SJSA1 (cell line): ENCODE data around the gene CLIC4. TPM values are rescaled to one million over a fixed set of nuclear protein-coding genes. Genes with fewer than 3 reads are reported as not detected.
"Not testable (repeated sequence)": the region's sequence is repeated elsewhere in the genome, so short reads cannot be mapped to it uniquely, and the experiment has no call there.

ENCODE experiments used
- DNase-seq, 2 experiments: peaks; one replicate each; pipeline ENCODE4 v3.0.0-alpha.2; 2015 to 2020; ENCODE audit warnings: low spot score in 2 of 2, low read depth in 1 of 2
- H3K27ac ChIP-seq: fragments of 250-450 bp; sonication (Bioruptor Pico); 2 replicates; pipeline ENCODE4 v1.5.1; 2020; ENCODE audit warnings: mild to moderate bottlenecking, moderate library complexity
- H3K27me3 ChIP-seq: fragments of 250-450 bp; sonication (Bioruptor Pico); replicated peaks from 2 replicates; pipeline ENCODE4 v1.5.1; 2020; ENCODE audit warnings: mild to moderate bottlenecking, moderate library complexity
- H3K36me3 ChIP-seq: fragments of 250-450 bp; sonication (Bioruptor Pico); 2 replicates; pipeline ENCODE4 v1.5.1; 2020; ENCODE audit warnings: mild to moderate bottlenecking
- H3K4me1 ChIP-seq: fragments of 250-450 bp; sonication (Bioruptor Pico); replicated peaks from 2 replicates; pipeline ENCODE4 v1.6.1; 2021; ENCODE audit warnings: mild to moderate bottlenecking
- H3K4me3 ChIP-seq: fragments of 250-450 bp; sonication (Bioruptor Pico); 2 replicates; pipeline ENCODE4 v1.5.1; 2020; ENCODE audit warnings: mild to moderate bottlenecking
- H3K9me3 ChIP-seq: fragments of 250-450 bp; sonication (Bioruptor Pico); replicated peaks from 2 replicates; pipeline ENCODE4 v1.5.1; 2020; ENCODE audit warnings: mild to moderate bottlenecking
- total RNA-seq: library from RNA; depleted of rRNA; stranded (reverse); fragments of >200 nt; shearing (Covaris generic); gene quantifications from 2 replicates; pipeline ENCODE4 v1.2.3, GENCODE V29; 2014

The CLIC4 gene
- total RNA-seq, 1 experiment from 2014 or later = 457 TPM

GRCh38 chr1:24764848-24765247 lies 19.6 kb downstream of the CLIC4 start:
- Histone ChIP-seq H3K4me3 (no peak overlapping the region), H3K27me3 (no peaks in the 10 kb centered on the region), H3K27ac (0 out of 2 replicates have a peak overlapping the region, but pooled peaks have one; percentile 1), H3K36me3 (peaks cover 26% of the 10 kb centered on the region), H3K4me1 (peaks cover 42% of the 10 kb centered on the region), H3K9me3 (no peaks in the 10 kb centered on the region)
- no peak for DNase-seq

- Histone ChIP-seq H3K27ac (0 out of 2 replicates have a peak overlapping the region, but pooled peaks have one; percentile 1), H3K4me3 (no peak overlapping the region), H3K27me3 (no peaks in the 10 kb centered on the region), H3K36me3 (peaks cover 23% of the 10 kb centered on the region), H3K4me1 (peaks cover 48% of the 10 kb centered on the region), H3K9me3 (no peaks in the 10 kb centered on the region)
- peak in 1 of 2 experiments; percentile 38 for DNase-seq
Observed at GRCh38 chr1:24765308-24765988, 20.2 kb downstream of the CLIC4 start.

- H3K4me3 ChIP-seq = no peak overlapping the region
- peaks cover 59% of the 10 kb centered on the region for H3K4me1 ChIP-seq
- no peaks in the 10 kb centered on the region for H3K27me3 ChIP-seq
- no peak overlapping the region for H3K27ac ChIP-seq
- DNase-seq = no peak
- no peaks in the 10 kb centered on the region for H3K9me3 ChIP-seq
- peaks cover 11% of the 10 kb centered on the region for H3K36me3 ChIP-seq
Observed at GRCh38 chr1:24767351-24767750, 22.1 kb downstream of the CLIC4 start.

- H3K9me3 ChIP-seq = no peaks in the 10 kb centered on the region
- H3K4me1 ChIP-seq = peaks cover 56% of the 10 kb centered on the region
- H3K4me3 ChIP-seq = no peak overlapping the region
- peak overlapping the region; percentile 81 for H3K27ac ChIP-seq
- no peaks in the 10 kb centered on the region for H3K27me3 ChIP-seq
- DNase-seq = peak in 1 of 2 experiments; percentile 48
- H3K36me3 ChIP-seq = peaks cover 3% of the 10 kb centered on the region; the same call in 1 of the 2 replicates
Observed at GRCh38 chr1:24768873-24769605, 23.8 kb downstream of the CLIC4 start.

GRCh38 chr1:24769656-24770651 lies 24.7 kb downstream of the CLIC4 start:
- Histone ChIP-seq H3K4me3 (no peak overlapping the region), H3K4me1 (peaks cover 54% of the 10 kb centered on the region), H3K27me3 (no peaks in the 10 kb centered on the region), H3K27ac (peak overlapping the region; percentile 81), H3K36me3 (peaks cover 2% of the 10 kb centered on the region; the same call in 1 of the 2 replicates), H3K9me3 (no peaks in the 10 kb centered on the region)
- DNase-seq = peak in 1 of 2 experiments; percentile 87

GRCh38 chr1:24770881-24771280 lies 25.6 kb downstream of the CLIC4 start:
- H3K27ac ChIP-seq = peak overlapping the region; percentile 81
- H3K9me3 ChIP-seq = no peaks in the 10 kb centered on the region
- H3K4me3 ChIP-seq = no peak overlapping the region
- peaks cover 47% of the 10 kb centered on the region for H3K4me1 ChIP-seq
- H3K36me3 ChIP-seq = peaks cover 2% of the 10 kb centered on the region; the same call in 1 of the 2 replicates
- DNase-seq = peak in 1 of 2 experiments; percentile 67
- no peaks in the 10 kb centered on the region for H3K27me3 ChIP-seq

- Histone ChIP-seq H3K9me3 (no peaks in the 10 kb centered on the region), H3K36me3 (peaks cover 2% of the 10 kb centered on the region; the same call in 1 of the 2 replicates), H3K27ac (peak overlapping the region; percentile 81), H3K27me3 (no peaks in the 10 kb centered on the region), H3K4me3 (no peak overlapping the region), H3K4me1 (peaks cover 44% of the 10 kb centered on the region)
- no peak for DNase-seq
Observed at GRCh38 chr1:24771574-24771973, 26.3 kb downstream of the CLIC4 start.

- peaks cover 2% of the 10 kb centered on the region; the same call in 1 of the 2 replicates for H3K36me3 ChIP-seq
- H3K27me3 ChIP-seq = no peaks in the 10 kb centered on the region
- peaks cover 36% of the 10 kb centered on the region for H3K4me1 ChIP-seq
- no peaks in the 10 kb centered on the region for H3K9me3 ChIP-seq
- no peak overlapping the region for H3K27ac ChIP-seq
- no peak overlapping the region for H3K4me3 ChIP-seq
- no peak for DNase-seq
Observed at GRCh38 chr1:24773618-24774017, 28.4 kb downstream of the CLIC4 start.

GRCh38 chr1:24775348-24775747 lies 30.1 kb downstream of the CLIC4 start:
- H3K27me3 ChIP-seq = no peaks in the 10 kb centered on the region
- H3K36me3 ChIP-seq = peaks cover 8% of the 10 kb centered on the region; the same call in 1 of the 2 replicates
- no peak for DNase-seq
- H3K4me3 ChIP-seq = no peak overlapping the region
- no peaks in the 10 kb centered on the region for H3K9me3 ChIP-seq
- peaks cover 32% of the 10 kb centered on the region for H3K4me1 ChIP-seq
- no peak overlapping the region for H3K27ac ChIP-seq

- Histone ChIP-seq H3K36me3 (peaks cover 11% of the 10 kb centered on the region; the same call in 1 of the 2 replicates), H3K27ac (no peak overlapping the region), H3K4me3 (no peak overlapping the region), H3K27me3 (no peaks in the 10 kb centered on the region), H3K9me3 (no peaks in the 10 kb centered on the region), H3K4me1 (peaks cover 26% of the 10 kb centered on the region)
- no peak for DNase-seq
Observed at GRCh38 chr1:24775916-24776315, 30.7 kb downstream of the CLIC4 start.

GRCh38 chr1:24776821-24777220 lies 31.6 kb downstream of the CLIC4 start:
- Histone ChIP-seq H3K27me3 (no peaks in the 10 kb centered on the region), H3K36me3 (peaks cover 13% of the 10 kb centered on the region; the same call in 1 of the 2 replicates), H3K4me1 (peaks cover 17% of the 10 kb centered on the region), H3K27ac (no peak overlapping the region), H3K9me3 (no peaks in the 10 kb centered on the region), H3K4me3 (no peak overlapping the region)
- DNase-seq = no peak

GRCh38 chr1:24778141-24778540 lies 32.9 kb downstream of the CLIC4 start:
- Histone ChIP-seq H3K4me1 (peaks cover 15% of the 10 kb centered on the region), H3K36me3 (peaks cover 20% of the 10 kb centered on the region; the same call in 1 of the 2 replicates), H3K27me3 (no peaks in the 10 kb centered on the region), H3K4me3 (no peak overlapping the region), H3K9me3 (no peaks in the 10 kb centered on the region), H3K27ac (no peak overlapping the region)
- DNase-seq = no peak

GRCh38 chr1:24779199-24779598 lies 34.0 kb downstream of the CLIC4 start:
- not testable (repeated sequence) for H3K27me3 ChIP-seq, H3K4me3 ChIP-seq, H3K9me3 ChIP-seq, DNase-seq, H3K27ac ChIP-seq
- Histone ChIP-seq H3K4me1 (peaks cover 17% of the 10 kb centered on the region), H3K36me3 (peaks cover 21% of the 10 kb centered on the region; the same call in 1 of the 2 replicates)
